Body of pancreas (tissue), 4 donors: ENCODE measurements around the gene SHC4. TPM values are rescaled to one million over a fixed set of nuclear protein-coding genes. Genes with fewer than 3 reads are reported as not detected.
"Not testable (repeated sequence)": the region's sequence is repeated elsewhere in the genome, so short reads cannot be mapped to it uniquely, and the experiment has no call there.

Experiments
- ATAC-seq: fragments of 150-250 bp; one replicate; pipeline ENCODE4 v1.9.1; 2016
- DNase-seq, 4 donors: peaks; one replicate each; pipeline ENCODE4 v3.0.0-alpha.2; 2019
- H3K27ac ChIP-seq, 4 donors: fragments of 200-600 bp; sonication (generic); 1 replicate in 3 of 4; 2 replicates in 1 of 4; pipeline versions ENCODE4 v1.5.1 to v1.6.1; 2016 to 2019; ENCODE audit warnings: mild to moderate bottlenecking in 1 of 4, mixed read lengths in 1 of 4, moderate library complexity in 1 of 4
- H3K27me3 ChIP-seq, 2 donors: fragments of 200-600 bp; sonication (generic); one replicate each; pipeline ENCODE4 v1.6.0; 2016; ENCODE audit warnings: mild to moderate bottlenecking in 1 of 2
- H3K36me3 ChIP-seq, 2 donors: fragments of 200-600 bp; sonication (generic); replicated peaks in 1 of 2; 2 replicates each; pipeline ENCODE4 v1.5.1; 2016; ENCODE audit warnings: low read depth in 2 of 2; ENCODE audit not compliant: insufficient read depth in 1 of 2
- H3K4me1 ChIP-seq: fragments of 200-600 bp; sonication (generic); one replicate; pipeline ENCODE4 v1.6.0; 2016
- H3K4me3 ChIP-seq, 2 donors: fragments of 200-600 bp; sonication (generic); 1 replicate in 1 of 2; 2 replicates in 1 of 2; pipeline ENCODE4 v1.5.1; 2016 to 2019
- H3K9me3 ChIP-seq, 3 donors: fragments of 200-600 bp; sonication (generic); 1 replicate in 2 of 3; 2 replicates in 1 of 3; pipeline ENCODE4 v1.5.1; 2016
- POLR2A ChIP-seq, 3 donors: fragments of 450-650 bp; IDR thresholded peaks; one replicate each; pipeline ENCODE4 v1.6.1; 2016; ENCODE audit warnings: antibody characterized with exemption in 3 of 3, mild to moderate bottlenecking in 2 of 3
- WGBS, 2 donors: methylation state at CpG; one replicate each; pipeline ENCODE4 v1.1.5; 2017; 5-methylcytosine and 5-hydroxymethylcytosine counted together
- intact Hi-C: fragments of 100-400 bp; cut with DNase I; formaldehyde crosslinking; loops from one replicate; pipeline ENCODE4 v1.15.1; 2023
- total RNA-seq, 2 donors: library from RNA; depleted of rRNA; stranded (reverse); fragments of >200 nt; gene quantifications; one replicate each; pipeline ENCODE4 v1.1.0, GENCODE V29; 2016
- TF ChIP-seq, protein P1 (sequence below), 7 experiments: fragments of 450-650 bp in 4 of 7; fragments of 200-600 bp in 3 of 7; sonication (generic) in 3 of 7; IDR thresholded peaks; one replicate each; pipeline ENCODE4 v1.5.1; 2016 to 2019; ENCODE audit warnings: antibody characterized with exemption in 7 of 7

The SHC4 gene
- total RNA-seq, 2 donors from 2014 or later = 0.78 TPM; not detected in 1

GRCh38 chr15:48916721-48917120 lies 47.0 kb downstream of the SHC4 start:
- 54 to 69% methylated on average over 3 of the region's 3 CpGs for WGBS, 2 donors
- intact Hi-C loops = no loop called here
- Histone ChIP-seq H3K27me3 (no peaks in the 10 kb centered on the region), H3K36me3 (no peaks in the 10 kb centered on the region), H3K27ac (no peak overlapping the region), H3K9me3 (no peaks in the 10 kb centered on the region), H3K4me1 (no peaks in the 10 kb centered on the region), H3K4me3 (no peak overlapping the region)
- TF ChIP-seq, protein P1, sequence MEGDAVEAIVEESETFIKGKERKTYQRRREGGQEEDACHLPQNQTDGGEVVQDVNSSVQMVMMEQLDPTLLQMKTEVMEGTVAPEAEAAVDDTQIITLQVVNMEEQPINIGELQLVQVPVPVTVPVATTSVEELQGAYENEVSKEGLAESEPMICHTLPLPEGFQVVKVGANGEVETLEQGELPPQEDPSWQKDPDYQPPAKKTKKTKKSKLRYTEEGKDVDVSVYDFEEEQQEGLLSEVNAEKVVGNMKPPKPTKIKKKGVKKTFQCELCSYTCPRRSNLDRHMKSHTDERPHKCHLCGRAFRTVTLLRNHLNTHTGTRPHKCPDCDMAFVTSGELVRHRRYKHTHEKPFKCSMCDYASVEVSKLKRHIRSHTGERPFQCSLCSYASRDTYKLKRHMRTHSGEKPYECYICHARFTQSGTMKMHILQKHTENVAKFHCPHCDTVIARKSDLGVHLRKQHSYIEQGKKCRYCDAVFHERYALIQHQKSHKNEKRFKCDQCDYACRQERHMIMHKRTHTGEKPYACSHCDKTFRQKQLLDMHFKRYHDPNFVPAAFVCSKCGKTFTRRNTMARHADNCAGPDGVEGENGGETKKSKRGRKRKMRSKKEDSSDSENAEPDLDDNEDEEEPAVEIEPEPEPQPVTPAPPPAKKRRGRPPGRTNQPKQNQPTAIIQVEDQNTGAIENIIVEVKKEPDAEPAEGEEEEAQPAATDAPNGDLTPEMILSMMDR (IDR thresholded peaks at IDR 0.05) = no peak
- no peak for TF ChIP-seq POLR2A (IDR thresholded peaks at IDR 0.05)
- ATAC-seq (no peak), DNase-seq (no peak)

DNA sequence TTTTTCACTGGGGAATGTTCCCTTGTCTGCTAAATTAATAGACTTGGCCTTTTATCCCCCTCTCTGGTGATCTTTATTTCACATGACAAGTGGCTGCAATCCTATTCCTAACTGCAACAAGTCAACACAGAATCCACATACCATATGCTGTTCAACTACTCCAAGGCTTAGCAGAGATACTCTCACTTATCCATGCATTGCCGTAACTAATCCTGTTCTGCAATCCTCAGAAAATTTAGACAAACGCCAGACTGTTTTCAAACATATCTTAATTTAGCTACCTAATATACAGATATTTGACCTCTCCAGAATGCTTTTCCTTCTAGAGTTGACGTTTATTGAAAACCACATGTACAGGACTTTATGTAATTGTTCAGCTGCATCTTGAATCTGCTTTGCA lies 47.9 kb downstream of the SHC4 start:
- ATAC-seq (no peak), DNase-seq (no peak)
- intact Hi-C loops = no loop called here
- Histone ChIP-seq H3K9me3 (no peaks in the 10 kb centered on the region), H3K36me3 (no peaks in the 10 kb centered on the region), H3K4me1 (no peaks in the 10 kb centered on the region), H3K27me3 (no peaks in the 10 kb centered on the region), H3K4me3 (no peak overlapping the region), H3K27ac (no peak overlapping the region)
- TF ChIP-seq POLR2A (IDR thresholded peaks at IDR 0.05) = no peak
- TF ChIP-seq, protein P1 (IDR thresholded peaks at IDR 0.05) = no peak
- WGBS, 2 donors = 58 to 59% methylated on average over 3 of the region's 3 CpGs

GRCh38 chr15:48914717-48915116 lies 49.0 kb downstream of the SHC4 start:
- no peak for ATAC-seq
- Histone ChIP-seq H3K4me1 (no peaks in the 10 kb centered on the region), H3K9me3 (no peaks in the 10 kb centered on the region), H3K27me3 (no peaks in the 10 kb centered on the region), H3K36me3 (no peaks in the 10 kb centered on the region), H3K27ac (no peak overlapping the region), H3K4me3 (no peak overlapping the region)
- DNase-seq = no peak
- no peak for TF ChIP-seq POLR2A (IDR thresholded peaks at IDR 0.05)
- TF ChIP-seq, protein P1 (IDR thresholded peaks at IDR 0.05) = no peak
- 88 to 90% methylated on average over 3 of the region's 3 CpGs for WGBS, 2 donors
- intact Hi-C loops = no loop called here

GRCh38 chr15:48913141-48913540 lies 50.6 kb downstream of the SHC4 start:
- Histone ChIP-seq H3K36me3 (no peaks in the 10 kb centered on the region), H3K27ac (no peak overlapping the region), H3K27me3 (no peaks in the 10 kb centered on the region), H3K4me3 (no peak overlapping the region), H3K9me3 (no peaks in the 10 kb centered on the region), H3K4me1 (no peaks in the 10 kb centered on the region)
- DNase-seq (no peak), ATAC-seq (no peak)
- TF ChIP-seq, protein P1 (IDR thresholded peaks at IDR 0.05) = no peak
- no peak for TF ChIP-seq POLR2A (IDR thresholded peaks at IDR 0.05)
- WGBS, 2 donors = 86 to 87% methylated on average over 4 of the region's 4 CpGs
- intact Hi-C loops = no loop called here

DNA sequence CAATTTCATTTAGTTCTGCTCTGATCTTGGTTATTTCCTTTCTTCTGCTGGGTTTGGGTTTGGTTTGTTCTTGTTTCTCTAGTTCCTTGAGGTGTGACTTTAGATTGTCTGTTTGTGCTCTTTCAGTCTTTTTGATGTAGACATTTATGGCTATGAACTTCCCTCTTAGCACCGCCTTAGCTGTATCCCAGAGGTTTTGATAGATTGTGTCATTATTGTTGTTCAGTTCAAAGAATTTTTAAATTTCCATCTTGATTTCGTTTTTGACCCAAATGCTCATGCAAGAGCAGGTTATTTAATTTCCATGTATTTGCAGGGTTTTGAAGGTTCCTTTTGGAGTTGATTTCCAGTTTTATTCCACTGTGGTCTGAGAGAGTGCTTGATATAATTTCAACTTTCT lies 53.2 kb downstream of the SHC4 start:
- intact Hi-C loops, H3K27ac ChIP-seq, DNase-seq, ATAC-seq, H3K4me3 ChIP-seq, H3K36me3 ChIP-seq, H3K9me3 ChIP-seq, H3K4me1 ChIP-seq, H3K27me3 ChIP-seq: not testable (repeated sequence)
- WGBS, 2 donors = 56 to 57% methylated on average over 2 of the region's 2 CpGs

GRCh38 chr15:48909313-48909712 lies 54.4 kb downstream of the SHC4 start:
- not testable (repeated sequence) for H3K27me3 ChIP-seq
- 53 to 57% methylated on average over 2 of the region's 2 CpGs for WGBS, 2 donors

More at GRCh38 chr15:48909313-48909712, 54.4 kb downstream of the SHC4 start:
- intact Hi-C loops, H3K9me3 ChIP-seq, H3K27ac ChIP-seq, H3K4me1 ChIP-seq, ATAC-seq, H3K4me3 ChIP-seq, DNase-seq, H3K36me3 ChIP-seq: not testable (repeated sequence)
